Vagina (tissue), 2 donors: Measurements from ENCODE around the gene CDH4.

ENCODE experiments used
- POLR2A ChIP-seq, 2 donors: fragments of 450-650 bp; IDR thresholded peaks; one replicate each; pipeline ENCODE4 v1.6.1; 2017; ENCODE audit warnings: antibody characterized with exemption in 2 of 2, mild to moderate bottlenecking in 2 of 2, moderate library complexity in 2 of 2
- POLR2AphosphoS5 ChIP-seq, 2 donors: sonication (generic); formaldehyde crosslinking; IDR thresholded peaks; one replicate each; pipeline ENCODE4 v1.9.0; 2017; ENCODE audit warnings: antibody characterized with exemption in 2 of 2, mild to moderate bottlenecking in 2 of 2, low read depth in 1 of 2; ENCODE audit not compliant: insufficient read depth in 1 of 2
- TF ChIP-seq, protein P1 (sequence below), 3 experiments: fragments of 450-650 bp in 2 of 3; fragments of 200-600 bp in 1 of 3; sonication (generic) in 1 of 3; IDR thresholded peaks; one replicate each; pipeline ENCODE4 v1.5.1; 2017 to 2019; ENCODE audit warnings: antibody characterized with exemption in 3 of 3, mild to moderate bottlenecking in 2 of 3, moderate library complexity in 2 of 3

DNA sequence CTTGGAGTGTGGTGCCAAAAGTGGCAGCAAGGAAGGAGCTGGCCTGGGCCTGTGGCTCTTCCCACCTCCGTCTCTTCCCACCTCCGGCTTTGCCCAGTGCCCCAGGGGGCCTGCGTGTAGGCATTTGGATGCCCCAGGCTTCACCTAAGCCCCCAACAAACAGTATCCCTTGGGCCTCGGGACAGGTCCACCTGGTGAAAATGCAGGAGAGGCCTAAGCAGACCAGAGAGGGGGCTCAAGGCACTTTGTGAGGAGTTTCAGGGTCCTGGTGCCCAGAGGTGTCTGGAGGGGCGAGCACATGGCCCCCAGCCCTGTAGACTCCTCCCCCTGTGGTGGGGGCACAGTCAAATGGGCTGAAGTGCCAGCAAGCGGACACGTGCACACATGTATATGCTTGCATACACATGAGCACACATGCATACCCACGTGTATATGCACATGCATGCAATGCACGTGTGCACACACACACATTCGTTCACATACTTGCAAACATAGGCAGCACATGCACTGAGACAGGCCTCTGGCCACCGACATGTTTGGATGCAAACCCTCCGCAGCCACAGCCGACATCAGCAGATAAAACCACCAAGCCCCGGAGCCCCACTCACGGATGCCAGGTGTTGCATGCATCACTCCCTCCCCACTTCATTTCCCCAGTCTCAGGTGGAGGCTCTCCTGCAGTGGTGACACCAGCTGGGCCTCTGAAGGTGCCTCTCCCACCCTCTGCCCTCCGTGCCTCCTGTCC, 689.1 kb downstream of the CDH4 start:
- TF ChIP-seq, protein P1, sequence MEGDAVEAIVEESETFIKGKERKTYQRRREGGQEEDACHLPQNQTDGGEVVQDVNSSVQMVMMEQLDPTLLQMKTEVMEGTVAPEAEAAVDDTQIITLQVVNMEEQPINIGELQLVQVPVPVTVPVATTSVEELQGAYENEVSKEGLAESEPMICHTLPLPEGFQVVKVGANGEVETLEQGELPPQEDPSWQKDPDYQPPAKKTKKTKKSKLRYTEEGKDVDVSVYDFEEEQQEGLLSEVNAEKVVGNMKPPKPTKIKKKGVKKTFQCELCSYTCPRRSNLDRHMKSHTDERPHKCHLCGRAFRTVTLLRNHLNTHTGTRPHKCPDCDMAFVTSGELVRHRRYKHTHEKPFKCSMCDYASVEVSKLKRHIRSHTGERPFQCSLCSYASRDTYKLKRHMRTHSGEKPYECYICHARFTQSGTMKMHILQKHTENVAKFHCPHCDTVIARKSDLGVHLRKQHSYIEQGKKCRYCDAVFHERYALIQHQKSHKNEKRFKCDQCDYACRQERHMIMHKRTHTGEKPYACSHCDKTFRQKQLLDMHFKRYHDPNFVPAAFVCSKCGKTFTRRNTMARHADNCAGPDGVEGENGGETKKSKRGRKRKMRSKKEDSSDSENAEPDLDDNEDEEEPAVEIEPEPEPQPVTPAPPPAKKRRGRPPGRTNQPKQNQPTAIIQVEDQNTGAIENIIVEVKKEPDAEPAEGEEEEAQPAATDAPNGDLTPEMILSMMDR (IDR thresholded peaks at IDR 0.05), result no peak
- TF ChIP-seq POLR2A (IDR thresholded peaks at IDR 0.05) (no peak), POLR2AphosphoS5 (IDR thresholded peaks at IDR 0.05; ENCODE audit: insufficient read depth in 1 of 2, low read depth in 1 of 2) (no peak)
